Testis (tissue), 3 donors: ENCODE data around the gene AGFG2. TPM values are rescaled to one million over a fixed set of nuclear protein-coding genes. Genes with fewer than 3 reads are reported as not detected.
A peak's percentile ranks its signal among the peaks of the same experiment; 100 is the strongest.

ENCODE experiments used
- DNase-seq: peaks from one replicate; pipeline ENCODE4 v3.0.0-alpha.2; 2019
- H3K27ac ChIP-seq, 2 donors: fragments of 200-600 bp; sonication (generic); one replicate each; pipeline ENCODE4 v1.5.1; 2019
- H3K27me3 ChIP-seq: fragments of 200-600 bp; sonication (generic); one replicate; pipeline ENCODE4 v1.5.1; 2019
- H3K36me3 ChIP-seq: fragments of 200-600 bp; sonication (generic); one replicate; pipeline ENCODE4 v1.5.1; 2017; ENCODE audit warnings: low read depth; ENCODE audit errors: missing control alignments
- H3K4me1 ChIP-seq: fragments of 200-600 bp; sonication (generic); one replicate; pipeline ENCODE4 v1.5.1; 2019
- H3K4me3 ChIP-seq, 2 donors: fragments of 200-600 bp; sonication (generic); one replicate each; pipeline ENCODE4 v1.5.1; 2017 to 2019
- H3K9me3 ChIP-seq: fragments of 200-600 bp; sonication (generic); one replicate; pipeline ENCODE4 v1.5.1; 2017
- CTCF ChIP-seq, 3 experiments: fragments of 450-650 bp in 2 of 3; fragments of 200-600 bp in 1 of 3; sonication (generic) in 1 of 3; IDR thresholded peaks; one replicate each; pipeline ENCODE4 v1.5.1; 2016 to 2019; ENCODE audit warnings: antibody characterized with exemption in 3 of 3, mild to moderate bottlenecking in 2 of 3, moderate library complexity in 1 of 3
- POLR2A ChIP-seq: fragments of 450-650 bp; IDR thresholded peaks from one replicate; pipeline ENCODE4 v1.6.1; 2017; ENCODE audit warnings: antibody characterized with exemption, mild to moderate bottlenecking, moderate library complexity
- WGBS, 2 donors: methylation state at CpG; one replicate each; pipeline ENCODE4 v1.1.5; 2018; 5-methylcytosine and 5-hydroxymethylcytosine counted together
- intact Hi-C: fragments of 100-400 bp; cut with DNase I; formaldehyde crosslinking; loops from one replicate; pipeline ENCODE4 v1.15.1; 2023; ENCODE audit warnings: low total_unique reads
- polyA plus RNA-seq: library from polyadenylated mRNA; stranded (reverse); fragments of 350-450 nt; fragmentation: Illumina TruSeq; extraction: RNeasy Lipid Tissue Mini Kit (QIAGEN cat#74804); gene quantifications from one replicate; pipeline ENCODE4 v1.2.3, GENCODE V29; 2014; ENCODE audit warnings: low read depth, low replicate concordance; ENCODE audit not compliant: insufficient read depth
- total RNA-seq, 2 donors: library from RNA; depleted of rRNA; stranded (reverse); fragments of >200 nt; gene quantifications; one replicate each; pipeline ENCODE4 v1.2.3, GENCODE V29; 2016

Gene AGFG2
- total and polyA plus RNA-seq, 3 donors from 2014 or later, result 51.4 to 67.2 (median 62.0) TPM

GRCh38 chr7:100513212-100513810 is 25.7 kb upstream of the AGFG2 start:
- whole genome bisulfite sequencing, 2 donors, result 68 to 77% methylated on average over 9 of the region's 9 CpGs

GRCh38 chr7:100515072-100515532 is 23.9 kb upstream of the AGFG2 start:
- no peak overlapping the region for H3K27ac ChIP-seq
- 25 to 46% methylated on average over 2 of the region's 2 CpGs for WGBS, 2 donors
- intact Hi-C loops, result no loop called here

More at GRCh38 chr7:100513212-100513810, 25.7 kb upstream of the AGFG2 start:
- Histone ChIP-seq H3K4me3 (no peak overlapping the region), H3K27ac (peak overlapping the region; percentile 5 to 50), H3K36me3 (no peaks in the 10 kb centered on the region), H3K27me3 (no peaks in the 10 kb centered on the region), H3K9me3 (no peaks in the 10 kb centered on the region), H3K4me1 (peaks cover 19% of the 10 kb centered on the region)
- no peak for DNase-seq
- no peak for TF ChIP-seq CTCF (IDR thresholded peaks at IDR 0.05)
- TF ChIP-seq POLR2A, result no peak
- intact Hi-C loops, result no loop called here

GRCh38 chr7:100516135-100516812 is 22.7 kb upstream of the AGFG2 start:
- intact Hi-C loops, result no loop called here
- TF ChIP-seq CTCF (IDR thresholded peaks at IDR 0.05) (no peak), POLR2A (no peak)
- peak; percentile 63 for DNase-seq
- H3K4me3 ChIP-seq, result no peak overlapping the region
- H3K36me3 ChIP-seq, result no peaks in the 10 kb centered on the region
- no peaks in the 10 kb centered on the region for H3K9me3 ChIP-seq
- peaks cover 7% of the 10 kb centered on the region for H3K4me1 ChIP-seq
- WGBS, 2 donors, result 45 to 50% methylated on average over 4 of the region's 4 CpGs
- H3K27ac ChIP-seq, result peak overlapping the region in 1 of 2 donors; percentile 51
- H3K27me3 ChIP-seq, result no peaks in the 10 kb centered on the region

More at GRCh38 chr7:100515072-100515532, 23.9 kb upstream of the AGFG2 start:
- Histone ChIP-seq H3K4me1 (peaks cover 7% of the 10 kb centered on the region), H3K36me3 (no peaks in the 10 kb centered on the region), H3K27me3 (no peaks in the 10 kb centered on the region), H3K9me3 (no peaks in the 10 kb centered on the region), H3K4me3 (no peak overlapping the region)
- DNase-seq, result no peak
- no peak for TF ChIP-seq CTCF (IDR thresholded peaks at IDR 0.05)
- TF ChIP-seq POLR2A, result no peak

GRCh38 chr7:100517305-100517704 is 21.7 kb upstream of the AGFG2 start:
- WGBS, 2 donors, result 71 to 79% methylated on average over 2 of the region's 2 CpGs
- Histone ChIP-seq H3K9me3 (no peaks in the 10 kb centered on the region), H3K27me3 (no peaks in the 10 kb centered on the region), H3K4me1 (peaks cover 7% of the 10 kb centered on the region), H3K4me3 (no peak overlapping the region), H3K27ac (no peak overlapping the region), H3K36me3 (no peaks in the 10 kb centered on the region)
- TF ChIP-seq CTCF (IDR thresholded peaks at IDR 0.05) (no peak), POLR2A (no peak)
- no peak for DNase-seq
- intact Hi-C loops, result no loop called here
